Ureter (tissue), 1 donor: ENCODE results near the gene PLIN5. TPM values are rescaled to one million over a fixed set of nuclear protein-coding genes. Genes with fewer than 3 reads are reported as not detected.

Experiments
- DNase-seq: peaks from one replicate; pipeline ENCODE4 v3.0.0-alpha.2; 2020; ENCODE audit warnings: low spot score
- total RNA-seq: library from RNA; stranded (reverse); gene quantifications from one replicate; pipeline ENCODE4 v1.2.4, GENCODE V29; 2023
- donor health status: DM: yes; HTN: yes; CAD: no.

Gene PLIN5, protein sequence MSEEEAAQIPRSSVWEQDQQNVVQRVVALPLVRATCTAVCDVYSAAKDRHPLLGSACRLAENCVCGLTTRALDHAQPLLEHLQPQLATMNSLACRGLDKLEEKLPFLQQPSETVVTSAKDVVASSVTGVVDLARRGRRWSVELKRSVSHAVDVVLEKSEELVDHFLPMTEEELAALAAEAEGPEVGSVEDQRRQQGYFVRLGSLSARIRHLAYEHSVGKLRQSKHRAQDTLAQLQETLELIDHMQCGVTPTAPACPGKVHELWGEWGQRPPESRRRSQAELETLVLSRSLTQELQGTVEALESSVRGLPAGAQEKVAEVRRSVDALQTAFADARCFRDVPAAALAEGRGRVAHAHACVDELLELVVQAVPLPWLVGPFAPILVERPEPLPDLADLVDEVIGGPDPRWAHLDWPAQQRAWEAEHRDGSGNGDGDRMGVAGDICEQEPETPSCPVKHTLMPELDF
- 30.3 TPM for total RNA-seq

DNA sequence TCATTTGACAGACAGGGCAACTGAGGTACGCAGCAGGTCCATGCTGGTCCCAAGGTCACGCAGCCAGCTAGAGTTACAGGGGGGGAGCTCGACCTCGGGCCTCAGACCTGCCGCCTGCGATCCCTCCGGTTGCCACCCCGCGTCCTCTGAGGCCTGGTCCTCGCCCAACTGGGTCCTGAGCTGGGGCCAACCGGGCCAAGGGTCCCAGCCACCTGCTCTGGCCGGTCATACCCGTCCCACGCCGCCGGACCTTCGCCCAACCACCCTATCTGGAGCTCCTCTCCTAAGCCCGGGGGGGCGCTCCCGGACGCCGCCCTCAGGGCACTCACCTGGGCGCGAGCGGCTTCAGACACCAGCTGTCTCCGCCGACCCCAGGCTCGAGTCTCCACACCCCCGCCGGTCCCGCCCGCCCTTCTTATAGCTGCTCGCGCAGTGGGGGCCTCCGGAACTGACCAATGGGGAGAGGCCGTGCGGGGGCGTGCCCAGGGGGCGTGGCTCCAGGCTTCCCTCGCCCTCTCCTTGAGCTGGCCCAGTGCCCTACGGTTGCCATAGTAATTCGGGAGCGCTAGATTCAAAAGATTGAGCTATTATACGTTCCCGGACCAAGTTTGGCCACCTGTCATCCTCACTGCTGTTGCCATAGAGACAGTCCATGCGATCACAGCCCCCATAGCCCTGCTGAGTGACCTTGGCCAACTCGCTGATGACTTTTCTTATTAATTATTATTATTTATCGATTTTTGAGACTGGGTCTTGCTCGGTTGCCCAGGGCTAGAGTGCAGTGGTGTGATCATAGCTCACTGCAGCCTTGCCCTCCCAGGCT is at the start of gene PLIN5:
TSS of gene PLIN5 (minus strand) at position 389 of the 823 bp plus-strand sequence. CDS start 1,150 bp downstream, outside the sequence.
- DNase-seq = peak; percentile 85

DNA sequence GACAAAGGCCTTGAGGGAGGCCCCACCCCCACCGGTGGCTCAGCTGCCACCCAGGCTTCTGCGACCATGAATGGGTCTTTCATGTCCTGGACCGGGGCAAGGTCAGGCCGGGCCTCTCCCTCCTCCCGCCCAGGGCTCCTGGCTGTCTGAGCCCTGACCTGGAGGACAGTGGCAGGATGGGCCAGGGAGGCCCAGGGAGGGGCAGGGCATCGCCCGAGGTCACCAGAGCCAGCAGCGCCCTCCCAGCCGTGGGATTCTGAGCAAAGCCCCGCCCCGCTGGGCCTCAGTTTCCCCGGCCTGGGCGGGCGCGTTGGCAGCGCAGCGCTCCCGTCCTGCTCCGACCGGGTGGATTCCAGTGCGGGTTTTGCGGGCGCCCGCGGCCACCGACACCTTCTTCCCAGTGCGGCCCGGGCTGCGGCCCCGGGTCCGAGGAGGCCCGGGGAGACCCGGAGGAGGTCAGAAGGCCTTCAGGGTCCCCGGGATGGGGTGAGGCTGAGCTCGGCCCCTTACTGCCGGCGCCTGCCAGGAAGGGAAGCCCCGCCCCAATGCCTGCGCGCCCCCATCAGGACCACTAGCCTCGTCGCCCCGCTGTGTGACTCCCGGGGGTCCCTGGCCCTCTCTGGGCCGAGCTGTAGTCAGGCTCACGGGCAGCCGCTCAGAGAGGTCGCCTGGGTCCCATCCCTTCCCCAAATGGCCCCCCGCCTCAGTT is 49.1 kb upstream of the PLIN5 start:
- no peak for DNase-seq

DNA sequence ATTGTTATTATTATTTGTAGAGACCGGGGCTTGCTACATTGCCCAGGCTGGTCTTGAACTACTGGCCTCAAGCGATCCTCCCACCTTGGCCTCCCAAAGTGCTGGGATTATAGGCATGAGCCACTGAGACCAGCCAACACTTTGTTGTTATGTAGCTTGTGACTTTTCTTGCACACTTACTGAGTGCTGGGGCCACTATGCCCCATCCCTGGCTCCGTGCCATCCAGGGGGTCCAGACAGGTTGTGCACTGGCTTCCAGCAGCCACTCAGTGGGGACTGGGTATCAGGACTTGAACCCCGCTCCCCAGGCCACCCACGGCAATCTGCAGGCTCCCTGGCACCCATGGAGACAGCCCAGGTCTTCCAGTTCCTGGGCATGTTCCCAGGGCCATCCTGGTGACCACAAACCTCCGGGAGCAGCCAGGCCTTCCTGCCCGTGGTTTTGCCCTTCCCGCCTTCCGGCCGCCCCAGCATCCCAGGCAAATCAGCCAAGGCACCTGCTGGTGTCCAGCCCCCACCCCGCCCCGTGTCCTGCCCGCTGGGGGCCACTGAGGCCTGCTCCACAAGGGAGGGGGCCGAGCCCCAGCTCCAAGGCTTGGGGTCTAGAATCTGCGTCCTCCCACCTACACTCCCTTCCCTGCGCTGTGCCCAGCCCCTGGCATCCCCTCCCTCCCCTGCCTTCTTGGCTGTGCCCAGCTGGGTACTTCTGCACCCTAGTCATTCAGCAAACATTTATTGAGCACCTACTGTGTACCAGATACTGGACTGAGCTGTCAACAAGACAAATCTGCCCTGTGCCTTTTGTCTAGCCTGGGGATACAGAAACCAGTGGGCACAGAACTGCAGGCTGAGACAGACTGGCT is 48.2 kb upstream of the PLIN5 start:
- no peak for DNase-seq

DNA sequence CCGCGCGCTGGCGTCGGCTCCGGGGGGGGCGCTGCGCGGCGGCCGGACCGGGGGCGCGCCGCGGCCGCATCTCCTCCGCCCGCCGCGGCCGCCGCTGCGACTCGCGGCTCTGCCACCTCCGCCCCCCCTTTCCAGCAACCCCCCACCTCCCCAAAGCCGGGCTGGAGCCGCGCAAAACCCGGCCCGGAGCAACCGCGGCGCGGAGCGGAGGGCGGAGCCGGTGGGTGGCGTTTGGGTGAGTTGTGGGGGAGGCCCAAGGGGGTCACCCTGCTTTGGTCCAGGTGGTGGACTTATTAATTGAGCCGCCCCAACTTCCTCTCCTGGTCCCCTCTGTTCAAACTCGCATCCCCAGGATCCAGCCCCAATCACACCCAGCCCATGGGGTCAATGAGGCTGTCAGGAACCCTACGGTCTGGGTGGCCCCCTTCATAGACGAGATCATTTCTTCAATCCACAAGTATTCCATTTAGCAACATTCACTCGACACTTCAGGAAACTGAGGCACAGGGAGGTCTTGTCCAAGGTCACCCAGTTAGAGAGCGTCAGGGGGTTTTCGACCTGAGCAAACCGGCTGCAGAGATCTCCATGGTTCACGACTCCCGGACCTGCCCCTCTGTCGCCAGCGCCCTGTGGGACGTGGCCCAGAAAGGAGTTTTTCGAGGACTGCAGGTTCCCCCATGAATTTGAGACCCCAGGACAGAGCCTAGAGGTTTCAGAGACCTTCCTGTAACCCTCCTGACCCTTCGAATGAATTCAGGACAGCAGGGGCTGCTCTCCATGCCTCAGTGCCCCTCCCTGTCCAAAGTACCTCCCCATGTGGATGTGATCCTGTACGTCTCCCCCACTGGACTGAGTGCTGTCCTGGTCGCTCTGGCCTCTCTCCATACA is 46.9 kb upstream of the PLIN5 start:
- DNase-seq = no peak

DNA sequence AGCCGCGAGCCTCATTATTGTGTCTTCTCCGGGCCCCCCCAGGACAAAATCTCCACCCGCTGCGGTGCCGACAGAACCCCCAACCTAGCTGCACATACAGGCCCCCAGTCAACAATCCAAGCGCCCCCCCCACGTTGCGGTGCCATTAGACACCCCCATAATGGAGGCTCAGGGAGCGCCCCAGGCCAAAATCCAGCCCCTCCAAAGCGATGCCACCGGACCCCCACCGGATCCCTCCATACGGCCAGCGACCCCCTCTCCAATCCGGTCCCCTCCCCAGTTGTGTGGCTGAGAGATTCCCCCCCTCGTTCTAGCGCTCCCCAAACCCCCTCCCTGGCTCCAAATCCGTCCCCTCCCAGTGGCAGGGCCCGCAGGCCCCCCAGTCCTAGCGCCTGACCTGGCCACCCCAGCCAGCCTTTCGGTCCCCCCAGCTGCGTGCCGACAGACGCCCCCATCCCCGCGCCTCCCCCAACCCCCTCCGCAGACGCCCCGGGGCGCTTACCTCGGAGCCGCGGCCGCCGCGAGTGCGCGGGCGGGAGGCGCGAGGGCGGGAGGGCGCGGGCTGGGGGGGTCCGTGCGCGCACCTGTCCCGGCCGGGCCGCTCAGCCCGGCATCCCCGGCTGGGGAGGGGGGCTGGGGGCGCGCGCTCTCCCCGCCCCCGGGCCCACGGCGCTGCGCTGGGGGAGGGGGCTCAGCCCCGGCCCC is 46.1 kb upstream of the PLIN5 start:
- DNase-seq = no peak

DNA sequence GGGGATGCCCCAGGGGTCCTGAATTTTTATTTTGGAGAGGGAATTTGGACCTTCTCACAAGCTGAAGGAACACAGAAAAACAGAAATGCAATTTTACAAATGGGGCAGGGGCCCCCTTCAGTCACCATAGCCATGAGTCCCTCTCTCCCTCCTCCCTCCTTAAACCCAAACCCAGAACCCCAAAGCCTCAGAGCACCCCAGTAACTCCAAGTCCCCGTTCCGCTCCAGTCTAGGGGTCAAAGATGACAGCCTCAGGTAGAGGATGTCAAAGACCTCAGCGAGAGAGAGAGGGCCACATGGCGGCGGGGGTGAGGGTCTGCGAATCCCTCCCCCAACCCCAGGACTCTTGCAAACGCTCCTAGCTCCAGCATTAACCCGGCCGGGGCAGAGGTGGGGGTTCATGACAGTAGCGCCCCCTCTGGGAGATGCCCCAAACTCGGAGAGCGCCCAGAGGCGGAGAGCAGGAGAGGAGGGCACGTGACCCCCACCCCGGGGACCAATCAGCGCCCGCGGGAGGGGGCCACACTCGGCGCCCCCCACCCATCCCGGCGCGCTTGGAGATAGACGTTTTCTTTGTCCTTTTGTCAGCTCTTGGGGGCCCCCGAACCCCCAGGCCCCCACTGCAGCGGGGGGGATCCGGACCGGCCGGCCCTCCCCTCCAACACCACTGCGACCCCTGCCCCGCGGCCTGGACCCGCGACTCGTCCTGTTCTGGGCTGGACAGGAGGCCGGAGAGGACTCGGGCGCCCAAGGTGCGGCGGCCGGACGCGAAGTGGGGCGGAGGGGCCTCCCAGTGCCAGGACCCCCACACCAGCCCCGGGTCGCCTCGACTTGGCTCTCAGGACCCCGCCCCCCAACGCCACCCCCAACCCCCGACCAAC is 45.2 kb upstream of the PLIN5 start:
- DNase-seq = no peak

DNA sequence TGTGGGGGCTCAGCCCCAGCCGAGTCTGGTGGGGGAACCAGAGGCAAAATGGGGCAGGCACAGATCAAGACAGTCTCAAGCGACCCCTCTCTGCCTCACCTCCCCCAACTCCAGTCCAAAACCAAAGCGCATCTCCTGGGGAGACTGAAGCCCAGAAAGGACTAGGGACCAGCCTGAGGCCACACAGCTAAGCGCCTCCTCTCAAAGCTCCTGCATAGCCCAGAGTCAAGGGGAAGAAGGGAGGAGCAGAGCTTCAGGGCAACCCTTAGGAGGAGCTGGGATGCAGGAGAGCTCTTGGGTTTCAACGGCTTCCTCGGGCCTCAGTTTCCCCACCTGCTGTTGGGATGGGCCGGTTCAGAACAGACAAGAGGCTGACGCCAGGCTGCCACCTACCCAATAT is 44.4 kb upstream of the PLIN5 start:
- DNase-seq = no peak

DNA sequence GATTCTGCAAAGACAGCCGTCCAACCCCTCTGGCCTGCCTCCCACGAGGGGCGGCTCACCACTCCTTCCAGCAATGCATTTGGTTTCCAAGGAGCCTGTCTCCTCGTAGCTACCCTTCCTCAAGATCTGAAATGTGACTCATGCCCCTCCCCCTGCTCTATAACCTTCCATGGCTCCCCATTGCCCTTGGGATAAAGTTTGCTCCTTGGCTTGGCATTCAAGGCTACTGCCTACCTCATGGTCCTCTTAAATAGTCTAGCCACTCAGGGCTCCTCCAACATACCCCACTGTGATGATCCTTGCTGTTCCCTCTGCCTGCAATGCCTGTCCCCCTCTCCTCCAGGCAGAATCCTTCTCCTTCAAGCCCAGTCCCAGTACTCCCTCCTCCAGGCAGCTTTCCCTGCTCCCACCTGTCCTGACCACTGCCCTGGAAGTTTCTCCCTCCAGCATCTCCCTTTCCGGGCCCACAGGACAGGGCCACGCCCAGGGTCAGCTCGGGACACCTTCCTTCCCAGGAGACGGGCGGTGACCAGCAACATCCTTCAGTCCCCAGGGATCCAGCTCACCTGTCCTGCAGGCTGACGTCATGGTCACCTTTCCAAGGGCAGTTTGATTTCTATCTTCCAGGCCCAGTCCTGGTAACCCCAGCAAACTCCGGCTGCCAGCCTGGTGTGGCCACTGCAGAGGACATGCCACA is 43.7 kb upstream of the PLIN5 start:
- DNase-seq = no peak

DNA sequence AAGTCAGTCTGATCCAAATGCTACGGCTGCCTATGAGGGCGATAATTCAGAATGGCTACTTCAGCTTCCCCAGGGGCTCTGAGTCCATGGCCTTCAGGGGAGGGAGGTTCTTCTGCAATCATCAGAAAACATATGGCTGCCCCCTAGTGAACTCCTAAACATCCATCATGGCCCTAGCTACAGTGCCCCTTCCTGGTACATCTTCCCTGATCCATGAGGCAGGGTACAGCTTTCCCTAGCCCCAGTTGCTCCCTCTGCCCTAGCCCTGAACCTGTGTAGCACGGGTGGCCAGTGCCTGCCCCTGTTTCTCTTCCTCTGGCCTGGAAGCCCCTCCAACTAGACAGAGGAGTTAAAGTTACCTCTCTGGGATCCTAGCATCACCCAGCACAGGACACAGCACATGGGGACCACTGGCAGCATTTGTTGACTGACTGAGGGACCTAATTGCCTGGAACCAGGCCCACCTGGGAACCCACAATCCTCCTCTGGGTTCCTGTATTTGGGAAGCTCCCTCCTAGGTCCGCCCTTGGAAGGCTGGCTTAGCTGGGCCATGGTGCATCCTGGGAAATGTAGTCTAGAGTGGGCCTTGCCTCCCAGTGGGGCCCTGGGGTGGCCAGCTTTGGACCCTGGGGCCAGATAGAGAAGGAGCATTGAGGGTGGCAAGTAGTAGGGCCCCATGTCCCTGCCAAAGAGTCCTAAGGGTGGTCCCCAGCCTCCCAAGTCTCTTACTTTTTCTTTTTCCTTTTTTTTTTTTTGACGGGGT is 42.2 kb upstream of the PLIN5 start:
- DNase-seq = no peak

DNA sequence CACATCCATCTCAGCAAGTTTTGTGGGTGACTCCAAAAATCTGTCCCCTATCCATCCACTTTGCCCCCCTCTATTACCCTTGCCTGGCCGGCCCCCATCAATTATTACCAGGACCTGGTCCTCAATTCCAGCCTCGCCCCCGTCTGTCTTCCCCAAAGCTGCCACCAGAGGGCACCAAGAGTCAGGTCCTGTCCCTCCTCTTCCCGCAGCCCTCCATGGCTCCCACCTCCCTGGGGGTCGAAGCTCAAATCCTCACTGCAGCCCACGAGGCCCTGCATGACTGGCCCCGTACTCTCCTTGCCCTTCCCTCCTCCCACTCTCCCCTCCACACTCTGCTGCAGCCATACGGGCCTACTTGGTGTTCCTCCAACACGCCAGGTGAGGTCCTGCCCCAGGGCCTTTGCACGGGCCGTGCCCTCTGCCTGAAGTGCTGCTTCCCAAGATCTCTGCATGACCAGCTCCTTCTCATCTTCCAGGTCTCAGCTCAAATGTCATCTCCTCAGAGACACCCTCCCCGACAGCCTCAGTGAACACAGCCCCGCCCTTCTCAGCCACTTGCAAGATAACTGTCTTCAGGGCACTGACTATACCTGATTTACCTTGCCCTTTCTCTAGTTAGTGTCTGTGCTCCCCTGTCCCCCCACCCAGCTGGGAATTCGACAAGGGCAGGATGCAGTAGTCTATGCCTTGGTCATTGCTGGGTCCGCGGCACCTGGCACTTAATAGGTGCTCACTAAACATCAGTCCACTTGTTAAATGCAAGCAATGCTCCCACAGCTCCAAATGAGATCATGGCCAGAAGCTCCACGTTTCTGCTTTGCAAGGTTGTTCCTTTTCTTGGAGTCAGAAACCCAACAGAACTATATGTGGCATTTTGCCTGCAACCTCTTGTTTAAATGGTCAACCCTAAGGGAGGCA is 41.3 kb upstream of the PLIN5 start:
- DNase-seq = peak; percentile 61

DNA sequence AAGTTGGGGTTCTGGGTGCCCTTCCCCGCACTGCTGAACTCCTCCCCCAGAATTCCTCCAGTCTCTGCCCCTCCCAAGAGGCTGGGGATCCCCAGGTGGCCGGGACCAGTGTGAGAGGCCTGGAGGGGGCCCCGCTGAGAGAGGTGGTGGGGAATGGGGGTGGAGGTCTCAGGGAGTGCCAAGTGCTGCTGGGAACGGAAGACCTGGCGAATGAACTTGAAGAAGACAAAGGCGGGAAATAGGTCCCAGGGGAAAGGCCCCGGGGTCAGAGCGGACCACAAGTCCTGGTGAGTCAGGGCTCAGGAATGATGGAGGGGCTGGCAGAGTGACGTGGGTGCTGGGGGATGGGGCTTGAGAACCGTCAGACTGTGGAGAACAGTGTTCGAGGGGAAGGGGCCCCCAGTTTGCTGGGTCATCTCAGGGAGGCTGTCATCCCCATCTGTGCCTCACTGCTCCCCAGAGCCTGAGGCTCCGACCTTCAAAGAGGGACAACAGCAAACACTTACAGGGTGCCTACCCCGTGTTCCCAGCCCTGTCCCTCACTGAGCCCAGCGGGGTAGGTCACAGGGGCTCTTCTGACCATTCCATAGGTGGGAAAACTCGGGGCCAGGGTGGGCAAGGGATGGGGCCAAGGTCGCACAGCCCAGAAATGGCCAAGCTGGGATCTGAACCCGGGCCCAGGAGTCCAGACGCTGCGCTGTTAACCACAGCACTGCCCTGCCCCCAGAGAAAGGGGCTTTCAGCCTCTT is 40.4 kb upstream of the PLIN5 start:
- no peak for DNase-seq

DNA sequence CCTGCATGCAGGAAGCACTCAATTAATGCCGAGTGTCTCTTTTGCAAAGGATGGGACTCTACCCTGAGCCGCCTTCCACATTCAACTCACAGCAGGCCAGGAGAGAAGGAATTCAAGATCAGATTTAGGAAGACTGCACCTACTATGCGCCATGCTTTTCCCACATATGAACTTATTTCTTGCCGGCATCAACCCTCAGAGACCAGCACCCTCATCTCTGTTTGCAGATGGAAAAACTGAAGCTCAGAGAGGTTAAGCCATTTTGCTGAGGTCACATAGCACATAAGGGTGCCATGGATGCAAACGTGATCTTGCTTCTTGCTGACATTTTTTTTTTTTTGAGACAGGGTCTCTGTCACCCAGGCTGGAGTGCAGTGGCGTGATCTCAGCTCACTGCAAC is 38.7 kb upstream of the PLIN5 start:
- no peak for DNase-seq

DNA sequence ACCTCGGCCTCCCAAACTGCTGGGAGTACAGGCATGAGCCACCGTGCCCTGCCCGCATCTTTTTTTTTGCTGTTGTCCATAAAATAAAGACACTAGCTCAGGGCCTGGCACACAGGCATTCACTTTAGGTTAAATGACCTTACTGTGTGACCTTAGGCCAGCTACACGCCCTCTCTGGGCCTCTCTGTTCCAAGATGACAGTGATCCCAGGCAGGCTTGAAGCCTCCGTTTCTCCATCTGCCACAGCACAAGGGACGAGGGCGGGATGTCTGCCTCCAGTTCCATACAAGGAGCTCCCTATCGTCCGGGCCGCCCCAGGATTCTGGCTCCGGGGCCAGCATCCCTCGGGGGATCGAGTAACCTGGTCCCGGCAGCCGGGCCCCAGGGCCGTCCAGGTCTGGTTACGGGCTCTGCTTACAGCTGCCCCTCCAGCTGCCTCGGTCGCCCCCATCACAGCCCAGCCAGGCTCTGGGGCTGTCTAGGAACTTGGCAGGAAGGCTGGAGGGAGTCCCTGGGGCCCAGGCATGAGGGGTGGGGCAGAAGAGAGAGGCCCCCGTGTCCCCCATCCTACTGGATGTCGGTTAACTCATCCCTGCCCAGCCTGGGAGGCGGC is 36.4 kb upstream of the PLIN5 start:
- DNase-seq = no peak

DNA sequence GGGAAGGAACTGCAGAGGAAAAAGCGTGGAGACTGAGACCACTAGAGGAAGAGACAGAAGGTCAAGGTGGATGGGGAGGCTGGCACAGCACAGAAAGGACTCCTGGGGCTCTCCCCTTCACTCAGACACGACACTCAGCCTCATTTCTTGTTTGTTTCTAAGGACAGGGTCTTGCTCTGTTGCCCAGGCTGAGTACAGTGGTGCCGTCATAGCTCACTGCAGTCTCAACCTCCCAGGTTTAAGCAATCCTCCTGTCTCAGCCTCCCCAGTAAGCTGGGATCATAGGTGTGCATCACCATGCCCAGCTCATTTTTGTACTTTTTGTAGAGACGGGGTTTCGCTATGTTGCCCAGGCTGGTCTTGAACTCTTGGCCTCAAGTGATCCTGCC is 35.9 kb upstream of the PLIN5 start:
- no peak for DNase-seq

DNA sequence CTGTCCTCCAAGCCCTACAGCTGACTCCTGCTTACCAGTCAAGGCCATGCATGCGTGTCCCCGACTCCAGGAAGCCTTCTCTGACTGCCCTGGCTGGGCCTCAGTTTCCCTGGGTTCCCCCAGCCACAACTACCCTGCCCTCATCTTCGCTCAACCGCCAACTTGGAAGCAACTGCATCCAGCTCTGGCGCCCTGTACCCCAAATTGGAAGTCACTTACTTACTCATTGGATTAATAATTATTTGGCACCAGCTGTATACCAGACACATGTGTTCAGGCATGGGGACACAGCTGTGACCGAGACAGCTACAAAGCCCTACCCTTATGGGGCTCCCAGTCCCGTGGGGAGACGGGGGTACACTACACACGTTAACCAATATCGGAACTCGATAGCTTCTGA is 35.4 kb upstream of the PLIN5 start:
- DNase-seq = no peak
